ENCODE data around the gene LRRC41.

DNA sequence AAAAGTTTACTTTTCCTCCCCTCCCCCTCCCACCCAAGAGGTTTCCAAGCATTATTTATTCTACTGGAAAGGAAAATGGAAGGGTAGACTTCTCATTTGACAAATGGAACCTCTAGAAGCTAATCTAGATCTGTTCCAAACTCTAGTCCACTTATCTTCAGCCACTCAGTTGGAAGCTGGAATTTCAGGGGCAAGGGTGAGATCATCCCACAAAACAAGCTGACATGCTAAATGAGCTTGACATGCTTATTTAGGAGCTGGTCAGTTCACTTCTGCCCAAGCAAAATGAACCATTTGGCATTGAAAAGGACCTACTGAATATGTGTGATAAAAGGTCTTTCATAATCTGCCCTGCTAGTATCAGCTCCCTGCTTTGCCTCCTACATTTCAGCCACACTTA, 5.0 kb downstream of the LRRC41 start:
- TF ChIP-seq, protein P1, sequence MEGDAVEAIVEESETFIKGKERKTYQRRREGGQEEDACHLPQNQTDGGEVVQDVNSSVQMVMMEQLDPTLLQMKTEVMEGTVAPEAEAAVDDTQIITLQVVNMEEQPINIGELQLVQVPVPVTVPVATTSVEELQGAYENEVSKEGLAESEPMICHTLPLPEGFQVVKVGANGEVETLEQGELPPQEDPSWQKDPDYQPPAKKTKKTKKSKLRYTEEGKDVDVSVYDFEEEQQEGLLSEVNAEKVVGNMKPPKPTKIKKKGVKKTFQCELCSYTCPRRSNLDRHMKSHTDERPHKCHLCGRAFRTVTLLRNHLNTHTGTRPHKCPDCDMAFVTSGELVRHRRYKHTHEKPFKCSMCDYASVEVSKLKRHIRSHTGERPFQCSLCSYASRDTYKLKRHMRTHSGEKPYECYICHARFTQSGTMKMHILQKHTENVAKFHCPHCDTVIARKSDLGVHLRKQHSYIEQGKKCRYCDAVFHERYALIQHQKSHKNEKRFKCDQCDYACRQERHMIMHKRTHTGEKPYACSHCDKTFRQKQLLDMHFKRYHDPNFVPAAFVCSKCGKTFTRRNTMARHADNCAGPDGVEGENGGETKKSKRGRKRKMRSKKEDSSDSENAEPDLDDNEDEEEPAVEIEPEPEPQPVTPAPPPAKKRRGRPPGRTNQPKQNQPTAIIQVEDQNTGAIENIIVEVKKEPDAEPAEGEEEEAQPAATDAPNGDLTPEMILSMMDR (conservative IDR thresholded peaks at IDR 0.05 in 1 of 2, IDR thresholded peaks at IDR 0.05 in 1 of 2; ENCODE audit: extremely low read depth in 1 of 2, insufficient read depth in 1 of 2, low read depth in 1 of 2, low read length in 2 of 2) = no peak
- TF ChIP-seq EZH2 (IDR thresholded peaks at IDR 0.05; ENCODE audit: borderline replicate concordance, low read length) = no peak

Data from mammary epithelial cell (primary cell).